NK-92 treated with Interleukin-12 subunit alpha and Interleukin-12 subunit beta, amount 100 ng/mL, for 24 hours (cell line): Measurements from ENCODE around the gene RFC3.
"Not testable (repeated sequence)": the region's sequence is repeated elsewhere in the genome, so short reads cannot be mapped to it uniquely, and the experiment has no call there.

Experiments
- DNase-seq: peaks from one replicate; lab custom pipeline; 2025; lab: John Stamatoyannopoulos, UW

The RFC3 gene

DNA sequence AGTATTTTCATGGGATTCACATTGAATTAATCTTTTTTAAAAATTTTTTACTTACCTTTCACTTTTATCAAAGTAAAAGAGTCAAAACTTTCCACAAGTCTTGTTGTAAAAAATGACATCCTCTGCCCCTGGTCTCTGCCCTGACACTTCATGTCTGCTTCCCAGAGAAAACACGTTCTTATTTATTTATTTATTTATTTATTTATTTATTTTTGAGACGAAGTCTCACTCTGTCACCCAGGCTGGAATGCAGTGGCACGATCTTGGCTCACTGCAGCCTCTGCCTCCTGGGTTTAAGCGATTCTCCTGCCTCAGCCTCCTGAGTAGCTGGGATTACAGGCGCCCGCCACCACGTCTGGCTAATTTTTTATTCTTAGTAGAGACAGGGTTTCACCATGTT, 5.1 kb upstream of the RFC3 start:
- not testable (repeated sequence) for DNase-seq

DNA sequence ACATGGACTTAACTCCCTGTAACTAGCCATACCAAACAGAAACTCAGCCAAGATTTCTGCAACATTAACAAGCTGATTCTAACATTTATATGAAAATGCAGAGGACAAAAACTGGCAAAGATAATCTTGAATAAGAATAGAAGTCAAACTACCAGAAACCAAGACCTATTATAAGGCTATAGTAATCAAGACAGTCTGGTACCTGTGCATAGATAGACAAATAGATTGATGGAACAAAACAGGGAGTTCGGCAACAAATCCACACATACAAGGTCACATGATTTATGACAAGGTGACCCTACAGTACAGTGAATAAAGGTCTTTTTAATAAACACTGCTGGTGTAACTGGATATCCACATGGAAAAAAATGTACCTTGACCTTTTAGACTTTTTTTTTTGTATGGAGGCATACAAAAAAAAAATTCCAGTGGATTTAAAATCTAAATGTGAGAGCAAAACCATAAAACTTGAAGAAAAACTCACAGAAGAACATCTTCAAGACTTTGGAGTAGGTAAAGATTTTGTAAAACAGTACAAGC, 2.9 kb upstream of the RFC3 start:
- no peak for DNase-seq

DNA sequence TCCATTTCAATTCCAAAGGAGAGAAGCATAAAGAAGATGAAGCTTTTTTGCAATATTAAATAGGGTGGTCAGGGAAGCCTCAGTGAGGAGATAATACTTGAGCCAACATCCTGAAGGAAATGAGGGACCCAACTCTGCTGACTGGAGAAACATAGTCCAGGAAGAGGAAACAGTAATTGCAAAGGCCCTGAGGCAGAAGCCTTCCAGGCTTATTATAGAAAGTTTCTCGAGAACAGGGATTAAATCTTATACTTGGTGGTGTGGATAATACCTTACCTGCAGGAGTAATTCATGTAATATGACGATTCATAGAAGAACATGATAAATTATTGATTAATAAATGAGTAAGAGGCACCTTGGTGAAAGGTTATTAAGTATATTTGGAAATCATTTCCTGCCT, 1.0 kb upstream of the RFC3 start:
- no peak for DNase-seq

DNA sequence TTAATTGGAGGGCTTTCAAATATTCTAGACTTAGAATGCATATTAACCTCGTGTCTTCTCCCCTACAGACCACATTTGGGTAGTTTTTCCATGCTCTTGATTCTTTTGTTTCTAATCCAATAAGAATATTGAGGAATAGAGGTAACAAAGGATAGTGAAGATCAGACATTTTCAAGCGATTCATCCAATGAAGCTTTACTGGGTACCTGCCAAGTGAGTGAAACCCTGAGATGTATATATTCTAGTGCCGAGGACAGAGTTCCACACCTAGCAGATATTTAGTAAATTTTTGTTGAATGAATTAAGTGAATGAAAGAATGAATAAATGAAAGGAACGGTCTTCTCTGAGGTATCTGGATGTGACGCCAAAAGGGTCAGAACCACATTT, 442 bp upstream of the RFC3 start:
- no peak for DNase-seq

DNA sequence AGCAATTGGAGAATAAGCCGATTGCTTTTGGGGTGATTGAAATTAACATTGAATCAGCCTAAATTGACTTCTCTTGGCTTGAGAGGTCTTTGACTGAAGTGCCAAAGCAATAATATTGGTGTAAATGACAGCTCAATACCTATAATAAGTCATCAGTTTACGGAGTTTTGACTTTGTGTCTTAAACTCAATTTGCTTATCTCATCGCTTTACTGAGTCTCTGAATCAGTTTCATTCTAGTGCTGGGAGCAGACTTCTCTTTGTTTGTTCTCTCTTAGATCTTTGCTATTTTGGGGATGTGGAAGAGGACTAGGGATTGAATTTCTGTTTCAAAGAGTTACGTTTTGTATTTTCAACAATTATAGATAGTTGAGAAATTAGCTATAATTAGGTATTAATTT, 7.1 kb downstream of the RFC3 start:
- no peak for DNase-seq

DNA sequence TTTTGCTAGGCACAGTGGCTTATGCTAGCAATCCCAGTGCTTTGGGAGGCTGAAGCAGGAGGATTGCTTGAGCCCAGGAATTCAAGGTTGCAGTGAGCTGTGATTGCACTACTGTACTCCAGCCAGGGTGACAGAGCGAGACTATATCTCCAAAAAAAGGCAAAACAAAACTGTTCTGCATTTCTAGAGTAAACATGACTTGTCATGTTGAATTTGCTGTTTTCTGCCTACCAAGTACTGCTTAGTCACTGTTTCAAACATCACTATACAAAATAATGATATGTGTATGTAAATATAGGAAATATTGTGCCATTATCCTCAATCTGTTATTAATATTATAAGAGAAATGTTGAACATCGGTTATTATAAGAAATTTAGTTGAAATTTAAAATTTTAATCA, 9.2 kb downstream of the RFC3 start:
- no peak for DNase-seq

DNA sequence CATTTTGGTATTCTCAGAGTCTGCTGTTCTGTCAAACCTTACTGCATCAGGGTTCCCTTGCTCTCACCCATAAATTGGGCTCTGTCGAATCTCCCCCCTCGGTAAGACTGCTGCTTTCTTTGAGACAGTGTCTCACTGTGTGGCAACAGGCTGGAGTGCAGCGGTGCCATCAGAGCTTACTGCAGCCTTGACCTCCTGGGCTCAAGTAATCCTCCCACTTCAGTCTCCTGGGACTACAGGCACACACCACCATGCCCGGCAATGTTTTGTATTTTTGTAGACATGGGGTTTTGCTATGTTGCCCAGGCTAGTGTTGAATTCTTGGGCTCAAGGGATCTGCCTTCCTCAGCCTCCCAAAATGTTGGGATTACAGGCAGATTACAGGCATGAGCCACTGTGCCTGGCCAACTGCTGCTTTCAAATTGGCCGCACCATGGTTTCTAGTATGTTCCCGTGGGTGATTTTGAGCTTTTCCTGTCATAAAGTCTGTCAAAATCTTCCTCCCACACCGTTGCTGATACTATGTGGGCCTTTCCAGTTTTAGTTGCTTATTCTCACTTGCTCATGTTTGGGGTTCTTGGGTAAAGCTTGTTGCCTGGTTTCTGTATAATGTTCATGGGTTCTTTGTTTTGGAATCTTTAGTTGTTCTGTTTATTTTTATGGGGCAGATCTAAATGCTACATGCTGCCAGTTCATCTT, 10.6 kb downstream of the RFC3 start:
- DNase-seq, result no peak

DNA sequence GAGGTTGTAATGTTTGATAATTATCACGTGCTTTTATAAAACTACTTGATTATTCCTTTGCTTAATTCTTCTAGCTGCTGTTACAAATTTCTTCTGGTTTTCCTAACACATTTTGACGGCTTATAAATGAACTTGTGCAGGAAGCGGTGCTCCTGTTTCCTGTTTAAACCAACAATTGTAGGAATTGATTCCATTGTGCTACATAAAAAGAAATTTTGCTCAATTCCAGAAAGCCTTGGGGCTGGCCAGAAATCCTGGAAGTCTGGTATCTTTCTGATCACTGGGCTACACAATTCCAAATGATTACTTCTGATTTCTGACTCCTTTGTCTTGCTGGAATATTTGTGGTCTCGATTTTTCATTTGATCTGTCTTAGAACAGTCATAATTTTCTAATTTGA, 14.9 kb downstream of the RFC3 start:
- DNase-seq, result no peak

DNA sequence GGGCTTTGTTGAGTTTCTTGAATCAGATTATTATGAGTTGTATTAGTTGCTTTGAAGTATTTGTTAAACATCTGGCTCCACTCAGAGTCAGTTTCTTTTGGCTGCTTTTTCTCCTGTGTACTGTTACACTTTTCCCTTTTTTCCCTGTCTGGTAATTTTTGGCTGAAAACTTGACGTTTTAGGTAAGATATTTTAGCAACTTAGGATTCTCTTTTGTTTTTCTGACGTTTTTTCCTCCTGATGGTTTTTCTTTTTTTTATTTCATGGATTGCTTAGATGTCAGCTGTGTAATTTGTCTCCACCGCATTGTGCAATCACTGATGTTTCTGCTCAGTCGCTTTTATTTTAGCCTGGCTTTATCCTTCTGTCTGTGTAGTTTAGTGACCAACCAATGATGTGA, 20.7 kb downstream of the RFC3 start:
- no peak for DNase-seq

DNA sequence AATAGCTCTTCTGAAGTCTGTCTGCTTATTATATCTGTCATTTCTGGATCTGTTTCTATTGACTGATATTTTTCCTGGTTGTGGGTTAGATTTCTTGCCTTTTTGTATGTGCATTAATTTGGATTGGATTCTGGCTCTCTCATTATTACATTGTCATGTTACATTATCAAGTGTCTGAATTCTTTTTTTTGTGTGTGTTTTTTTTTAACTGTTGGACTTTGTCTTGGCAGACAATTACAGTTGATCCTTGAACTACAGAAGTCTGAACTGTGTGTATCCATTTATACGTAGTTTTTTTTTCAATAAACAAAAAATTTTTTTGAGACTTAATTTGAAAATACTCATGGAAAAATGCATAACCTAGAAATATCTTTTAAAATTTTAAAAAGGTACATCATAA, 22.5 kb downstream of the RFC3 start:
- DNase-seq, result no peak

DNA sequence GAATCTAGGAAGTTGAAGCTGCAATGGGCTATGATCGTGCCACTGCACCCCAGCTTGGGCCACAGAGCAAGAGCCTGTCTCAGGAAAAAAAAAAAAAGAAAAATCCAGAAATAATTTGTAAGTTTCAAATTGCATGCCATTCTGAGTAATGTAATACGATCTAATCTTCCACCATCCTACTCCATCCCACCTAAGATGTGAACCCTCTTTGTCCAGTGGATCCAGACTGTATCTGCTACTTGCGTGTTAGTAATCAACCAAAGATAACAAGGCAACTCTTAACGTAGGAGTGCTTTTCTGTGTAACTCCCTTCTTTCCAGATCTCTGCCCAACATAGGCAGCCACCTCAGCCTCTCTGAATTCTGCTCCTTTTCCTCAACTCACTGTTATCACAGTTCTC, 24.3 kb downstream of the RFC3 start:
- DNase-seq, result no peak

DNA sequence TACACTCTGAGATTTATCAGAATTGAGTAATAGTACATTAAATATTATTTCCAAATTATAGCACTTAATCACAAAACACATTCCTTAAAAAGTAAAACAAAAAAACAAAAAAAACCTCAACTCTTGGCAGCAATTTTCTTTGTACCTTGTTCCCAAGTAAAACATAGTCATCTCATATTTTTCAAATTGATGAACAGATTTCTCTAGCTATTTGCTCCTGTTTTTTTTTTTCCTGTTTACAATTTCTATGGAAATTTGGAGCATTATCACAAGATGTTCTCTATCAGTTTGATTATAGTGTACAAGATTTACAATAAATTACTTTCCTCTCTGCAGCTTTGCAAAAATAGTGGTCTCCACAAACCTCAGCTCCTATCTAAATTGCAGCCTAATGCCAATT, 25.0 kb downstream of the RFC3 start:
- no peak for DNase-seq

DNA sequence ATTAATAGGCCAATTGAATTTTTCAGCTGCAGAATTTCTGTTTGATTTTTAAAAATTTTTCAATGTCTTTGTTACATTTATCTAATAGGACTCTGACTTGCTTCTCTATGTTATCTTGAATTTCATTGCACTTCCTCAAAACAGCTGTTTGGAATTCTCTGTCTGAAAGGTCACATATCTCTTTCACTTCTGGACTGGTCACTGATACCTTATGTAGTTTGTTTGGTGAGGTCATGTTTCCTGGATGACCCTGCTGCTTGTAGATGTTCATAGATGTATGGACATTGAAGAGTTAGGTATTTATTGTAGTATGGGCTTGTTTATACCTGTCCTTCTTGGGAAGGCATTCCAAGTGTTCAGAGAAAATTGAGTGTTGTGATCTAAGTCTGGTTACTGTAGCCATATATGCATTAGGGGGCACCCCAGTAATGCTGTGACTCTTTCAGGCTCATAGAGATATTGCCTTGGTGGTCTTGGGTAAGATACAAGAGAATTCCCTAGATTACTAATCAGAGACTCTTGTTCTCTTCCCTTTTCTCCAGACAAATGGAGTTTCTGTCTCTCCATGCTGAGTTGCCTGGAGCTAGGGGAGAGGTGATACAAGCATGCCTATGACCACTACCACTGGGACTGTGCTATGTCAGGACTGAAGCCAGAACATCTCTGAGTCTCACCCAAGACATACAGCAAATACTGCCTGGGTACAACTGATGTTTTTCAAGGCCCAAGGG, 27.8 kb downstream of the RFC3 start:
- DNase-seq, result no peak

DNA sequence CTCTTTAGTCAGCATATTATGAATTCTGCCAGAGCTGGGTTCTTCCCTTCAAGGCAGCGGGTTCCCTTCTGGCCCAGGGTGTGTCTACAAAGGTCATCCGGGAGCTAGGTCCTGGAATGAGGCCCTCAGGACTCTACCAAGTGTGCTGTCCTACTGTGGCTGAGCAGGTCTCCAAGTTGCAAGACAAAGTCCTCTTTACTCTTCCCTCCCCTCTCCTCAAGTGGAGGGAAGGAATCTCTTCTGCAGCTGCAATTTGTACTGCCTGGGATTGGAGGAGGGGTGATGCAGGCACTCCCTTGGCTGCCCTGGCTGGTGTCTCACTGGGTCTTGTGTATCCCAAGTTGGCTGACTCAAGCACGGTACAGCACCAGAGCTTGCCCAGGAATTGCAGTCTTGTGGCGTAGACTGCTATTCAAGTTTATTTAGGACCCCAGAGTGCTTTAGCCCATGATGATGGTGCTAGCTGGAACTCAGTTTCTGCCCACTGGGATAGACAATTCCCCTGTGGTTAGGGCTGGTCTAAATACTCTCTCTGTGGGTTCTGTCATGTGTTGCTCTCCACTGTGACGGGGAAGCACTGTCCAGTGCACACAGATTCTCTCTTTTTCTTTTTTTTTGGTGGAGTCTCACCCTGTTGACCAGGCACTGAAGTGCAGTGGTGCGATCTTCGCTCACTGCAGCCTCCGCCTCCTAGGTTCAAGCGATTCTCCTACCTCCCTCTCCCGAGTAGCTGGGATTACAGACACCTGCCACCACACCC, 28.5 kb downstream of the RFC3 start:
- no peak for DNase-seq

DNA sequence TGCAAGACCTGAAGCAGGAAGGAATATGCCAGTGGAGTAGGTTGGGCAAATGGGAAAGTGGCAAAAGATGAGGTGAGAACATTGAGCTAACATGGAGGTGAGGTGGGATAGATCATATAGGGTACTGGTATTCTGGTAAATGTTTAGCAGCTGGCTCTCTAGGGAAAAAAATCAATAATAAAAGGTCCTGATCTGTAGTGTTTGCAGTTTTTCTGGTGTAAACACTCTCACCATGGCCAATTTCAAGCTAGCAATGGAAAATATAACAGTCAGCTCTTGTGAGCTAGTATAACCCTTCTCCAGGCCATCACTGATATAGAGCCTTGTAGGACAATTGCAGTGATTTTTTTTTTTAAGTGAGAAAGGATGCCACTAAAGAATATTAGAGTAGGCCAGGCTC, 31.3 kb downstream of the RFC3 start:
- no peak for DNase-seq

DNA sequence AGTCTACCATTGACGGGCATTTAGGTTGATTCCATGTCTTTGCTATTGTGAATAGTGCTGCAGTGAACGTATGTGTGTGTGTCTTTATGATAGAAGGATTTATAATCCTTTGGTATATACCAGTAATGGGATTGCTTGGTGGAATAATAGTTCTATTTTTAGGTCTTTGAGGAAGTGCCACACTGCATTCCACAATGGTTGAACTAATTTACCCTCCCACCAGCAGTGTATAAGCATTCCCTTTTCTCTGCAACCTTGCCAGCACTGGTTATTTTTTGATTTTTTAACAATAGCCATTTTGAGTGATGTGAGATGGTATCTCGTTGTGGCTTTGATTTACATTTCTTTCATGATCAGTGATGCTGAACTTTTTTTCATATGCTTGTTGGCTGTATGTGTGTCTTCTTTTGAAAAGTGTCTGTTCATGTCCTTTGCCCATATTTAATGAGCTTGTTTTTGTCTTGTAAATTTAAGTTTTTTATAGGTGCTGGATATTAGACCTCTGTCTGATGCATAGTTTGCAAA, 37.5 kb downstream of the RFC3 start:
- no peak for DNase-seq

DNA sequence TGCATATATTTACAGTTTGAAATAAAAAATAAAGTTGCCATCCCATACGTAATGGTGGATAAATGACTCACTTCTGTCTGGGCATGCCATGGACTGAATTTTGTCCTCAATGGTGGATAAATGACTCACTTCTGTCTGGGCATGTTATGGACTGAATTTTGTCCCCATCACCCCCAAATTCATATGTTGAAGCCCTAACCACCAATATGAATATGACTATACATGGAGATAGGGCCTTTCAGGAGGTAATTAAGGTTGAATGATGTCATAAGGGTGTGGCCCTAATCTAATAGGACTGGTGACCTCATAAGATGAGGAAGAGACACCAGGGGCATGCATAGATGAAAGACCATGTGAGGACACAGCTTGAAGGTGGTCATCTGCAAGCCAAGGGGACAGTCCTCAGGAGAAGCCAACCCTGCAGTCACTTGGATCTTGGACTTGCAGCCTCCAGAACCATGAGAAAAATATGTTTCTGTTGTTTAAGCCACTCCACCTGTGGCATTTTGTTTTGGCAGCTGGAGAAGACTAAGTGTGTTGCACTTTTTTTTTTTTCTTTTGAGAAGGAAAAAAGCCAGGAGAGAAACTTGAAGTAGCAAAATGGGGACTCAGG, 41.8 kb downstream of the RFC3 start:
- DNase-seq, result no peak

DNA sequence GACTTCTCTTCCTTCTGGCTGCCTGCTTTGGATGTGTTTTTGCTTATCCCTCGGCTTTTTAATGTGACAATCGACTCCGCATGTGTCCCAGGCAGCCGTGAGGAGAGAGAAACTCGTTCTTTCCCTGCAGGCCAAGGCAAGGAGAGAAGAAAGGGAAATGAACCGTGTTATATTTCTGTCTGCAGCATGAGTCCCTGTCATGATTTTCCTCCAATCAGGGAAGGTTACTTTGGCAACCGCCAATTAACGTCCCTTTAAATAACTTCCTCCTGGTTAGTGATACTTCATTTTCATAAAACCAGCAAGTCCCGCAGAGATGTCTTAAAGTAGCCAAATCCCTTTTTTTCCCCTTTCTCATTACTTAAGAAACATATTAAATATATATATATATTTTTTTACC, 42.6 kb downstream of the RFC3 start:
- DNase-seq, result no peak

DNA sequence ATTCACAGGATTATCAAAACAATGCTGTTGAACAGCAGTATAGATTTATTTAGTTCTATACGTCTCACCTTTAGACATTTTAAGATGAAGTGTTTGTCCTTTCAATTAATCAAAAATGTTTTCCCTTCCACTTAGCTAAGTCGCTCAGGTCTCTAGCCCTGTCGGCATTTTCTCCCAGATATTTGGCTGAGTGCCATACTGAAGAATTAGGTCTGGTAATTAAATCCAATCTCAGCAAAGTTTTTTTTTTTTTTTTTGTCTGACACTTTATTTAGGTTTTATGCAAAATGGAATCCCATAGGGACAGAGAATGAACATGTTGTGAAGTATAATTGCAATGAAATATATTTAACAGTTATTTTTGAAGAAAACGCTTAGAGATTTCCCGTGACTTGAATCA, 44.1 kb downstream of the RFC3 start:
- DNase-seq, result no peak

DNA sequence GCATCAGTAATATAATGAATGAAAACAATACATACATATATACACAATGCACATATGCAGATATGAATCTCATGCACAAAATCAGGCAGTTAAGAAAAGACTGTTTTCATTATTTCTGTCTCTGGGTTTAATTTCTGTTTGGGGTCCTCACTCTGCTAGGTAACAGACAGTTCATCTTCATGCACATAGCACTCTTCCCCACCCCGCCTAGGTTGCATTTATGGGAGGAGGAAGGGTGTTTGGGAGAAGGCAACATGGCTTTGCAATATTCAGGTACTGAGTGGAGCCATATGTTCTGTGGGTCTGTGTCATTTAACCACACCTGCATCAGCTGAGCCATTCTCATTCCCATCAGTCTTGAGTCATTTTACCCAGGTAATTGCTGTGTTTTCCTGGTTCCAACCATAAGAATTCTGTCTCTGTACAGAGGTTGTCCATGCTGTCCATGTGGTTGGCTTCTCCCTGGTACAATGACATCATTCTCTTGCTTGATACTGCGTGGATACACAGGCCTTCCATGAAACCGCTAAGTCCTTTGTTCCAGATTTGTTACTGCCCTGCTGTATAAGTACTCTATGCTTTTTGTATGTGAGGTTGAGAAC, 45.3 kb downstream of the RFC3 start:
- no peak for DNase-seq

DNA sequence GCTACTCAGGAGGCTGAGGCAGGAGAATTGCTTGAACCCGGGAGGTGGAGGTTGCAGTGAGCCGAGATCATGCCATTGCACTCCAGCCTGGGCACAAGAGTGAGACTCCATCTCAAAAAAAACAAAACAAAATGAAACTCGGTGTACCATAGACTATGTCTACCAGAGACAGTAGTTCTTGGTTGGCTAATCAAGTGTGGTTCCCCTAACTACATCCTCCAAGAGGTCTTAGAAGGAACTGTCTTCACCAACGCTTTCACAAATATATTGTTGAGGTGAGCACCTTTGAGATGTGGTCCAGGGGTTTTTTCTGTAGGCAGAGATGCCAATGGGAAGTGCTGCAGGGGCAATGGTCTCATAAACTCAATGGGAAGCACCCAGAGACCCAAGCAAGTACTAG, 48.0 kb downstream of the RFC3 start:
- DNase-seq, result no peak

DNA sequence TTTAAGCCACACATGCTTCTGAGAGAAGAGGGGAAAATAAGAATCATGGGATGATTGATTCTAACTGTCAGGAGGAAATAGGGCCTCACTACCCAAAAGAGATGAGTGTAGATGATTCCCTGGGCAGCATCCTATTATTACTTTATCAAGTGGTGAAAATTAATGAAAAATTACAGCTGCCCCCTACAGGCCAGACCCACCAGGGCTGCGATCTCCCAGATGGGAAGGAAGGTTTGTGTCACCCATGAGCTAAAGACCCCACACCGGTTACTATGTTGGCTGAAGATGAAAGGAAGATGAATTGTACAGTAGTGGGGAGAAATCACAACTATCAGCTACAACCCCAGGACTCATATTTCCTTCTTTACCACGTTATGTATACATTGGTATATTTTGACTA, 49.5 kb downstream of the RFC3 start:
- no peak for DNase-seq
